ENCODE results near the gene SPTLC1.
"Not testable (repeated sequence)": the region's sequence is repeated elsewhere in the genome, so short reads cannot be mapped to it uniquely, and the experiment has no call there.

SPTLC1 gene

DNA sequence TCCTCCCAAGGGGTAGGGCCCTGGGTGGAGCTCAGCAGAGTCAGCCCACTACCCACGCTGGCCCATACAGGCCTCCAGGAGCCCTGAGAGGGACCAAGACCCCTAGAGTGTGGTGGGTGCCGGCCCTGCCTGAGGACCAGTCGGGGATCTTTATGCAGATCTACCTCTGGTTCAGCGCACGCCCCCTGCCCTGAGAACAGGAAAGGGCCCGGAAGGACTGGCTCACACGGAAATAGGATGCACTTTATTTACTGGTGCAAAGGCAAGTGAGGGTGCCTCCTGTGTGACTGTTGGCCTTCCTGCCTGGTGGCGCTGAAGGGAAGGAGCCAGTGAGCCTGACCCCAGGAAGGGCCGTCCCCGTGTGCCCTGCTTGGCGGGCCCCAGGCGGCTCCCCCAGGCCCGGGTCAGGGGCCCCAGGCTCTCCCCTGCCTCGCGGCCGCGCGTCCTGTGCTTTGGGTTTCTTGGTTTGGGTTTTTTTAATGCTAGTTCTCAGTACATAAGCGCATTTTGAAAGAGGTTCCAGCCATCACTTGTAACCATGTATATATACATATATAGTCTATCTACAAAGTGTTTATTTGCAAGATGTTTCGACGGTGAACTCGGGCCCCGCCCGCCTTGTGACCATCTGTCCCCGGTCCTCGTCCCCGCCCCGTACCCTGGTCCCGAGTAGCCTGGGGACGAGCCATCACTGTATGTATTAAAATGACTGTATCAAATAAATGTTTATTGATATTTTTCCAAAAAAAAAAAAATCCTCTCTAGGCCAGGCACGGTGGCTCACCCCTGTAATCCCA, 88.8 kb downstream of the SPTLC1 start:
- TF ChIP-seq, protein P1, sequence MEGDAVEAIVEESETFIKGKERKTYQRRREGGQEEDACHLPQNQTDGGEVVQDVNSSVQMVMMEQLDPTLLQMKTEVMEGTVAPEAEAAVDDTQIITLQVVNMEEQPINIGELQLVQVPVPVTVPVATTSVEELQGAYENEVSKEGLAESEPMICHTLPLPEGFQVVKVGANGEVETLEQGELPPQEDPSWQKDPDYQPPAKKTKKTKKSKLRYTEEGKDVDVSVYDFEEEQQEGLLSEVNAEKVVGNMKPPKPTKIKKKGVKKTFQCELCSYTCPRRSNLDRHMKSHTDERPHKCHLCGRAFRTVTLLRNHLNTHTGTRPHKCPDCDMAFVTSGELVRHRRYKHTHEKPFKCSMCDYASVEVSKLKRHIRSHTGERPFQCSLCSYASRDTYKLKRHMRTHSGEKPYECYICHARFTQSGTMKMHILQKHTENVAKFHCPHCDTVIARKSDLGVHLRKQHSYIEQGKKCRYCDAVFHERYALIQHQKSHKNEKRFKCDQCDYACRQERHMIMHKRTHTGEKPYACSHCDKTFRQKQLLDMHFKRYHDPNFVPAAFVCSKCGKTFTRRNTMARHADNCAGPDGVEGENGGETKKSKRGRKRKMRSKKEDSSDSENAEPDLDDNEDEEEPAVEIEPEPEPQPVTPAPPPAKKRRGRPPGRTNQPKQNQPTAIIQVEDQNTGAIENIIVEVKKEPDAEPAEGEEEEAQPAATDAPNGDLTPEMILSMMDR (IDR thresholded peaks at IDR 0.05), result no peak
- H3K4me2 ChIP-seq (ENCODE audit: low read length), result no peak overlapping the region
- H3K9me3 ChIP-seq (ENCODE audit: control insufficient read depth, low read length), result no peaks in the 10 kb centered on the region
- no peak overlapping the region for H3K4me3 ChIP-seq (ENCODE audit: low read depth, low read length)
- no peaks in the 10 kb centered on the region for H3K4me1 ChIP-seq
- H3K27ac ChIP-seq, result no peak overlapping the region
- H3K27me3 ChIP-seq (ENCODE audit: control insufficient read depth, insufficient read depth, low read length), result no peaks in the 10 kb centered on the region
- no peak overlapping the region for H3K9ac ChIP-seq
- H3K36me3 ChIP-seq (ENCODE audit: control insufficient read depth, insufficient read depth, low read length), result no peaks in the 10 kb centered on the region
- no peaks in the 10 kb centered on the region for H3K79me2 ChIP-seq
- H2AFZ ChIP-seq, result no peak overlapping the region

DNA sequence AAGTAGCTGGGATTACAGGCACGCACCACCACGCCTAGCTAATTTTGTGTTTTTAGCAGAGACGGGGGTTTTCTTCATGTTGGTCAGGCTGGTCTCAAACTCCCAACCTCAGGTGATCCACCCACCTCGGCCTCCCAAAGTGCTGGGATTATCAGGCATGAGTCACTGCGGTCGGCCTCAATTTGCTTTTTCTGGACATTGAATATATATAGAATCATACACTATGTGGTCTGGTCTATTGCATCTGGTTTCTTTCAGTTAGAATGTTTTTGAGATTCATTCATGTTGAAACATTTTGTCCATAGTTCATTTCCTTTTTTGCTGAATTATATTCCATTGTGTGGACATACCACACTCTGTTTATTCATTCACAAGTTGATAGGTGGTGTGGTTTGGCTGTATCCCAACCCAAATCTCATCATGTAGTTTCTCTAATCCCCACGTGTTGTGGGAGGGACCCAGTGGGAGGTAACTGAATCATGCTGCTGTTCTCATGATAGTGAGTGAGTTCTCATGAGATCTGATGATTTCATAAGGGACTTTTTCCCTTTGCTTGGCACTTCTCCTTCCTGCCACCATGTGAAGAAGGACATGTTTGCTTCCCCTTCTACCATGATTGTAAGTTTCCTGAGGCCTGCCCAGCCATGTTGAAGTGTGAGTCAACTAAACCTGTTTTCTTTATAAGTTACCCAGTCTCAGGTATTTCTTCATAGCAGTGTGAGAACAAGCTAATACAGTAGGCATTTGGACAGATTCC, 93.2 kb downstream of the SPTLC1 start:
- not testable (repeated sequence) for H3K27me3 ChIP-seq (ENCODE audit: control insufficient read depth, insufficient read depth, low read length); H3K4me1 ChIP-seq; H3K79me2 ChIP-seq; H3K9me3 ChIP-seq (ENCODE audit: control insufficient read depth, low read length); H2AFZ ChIP-seq; H3K9ac ChIP-seq; H3K4me3 ChIP-seq (ENCODE audit: low read depth, low read length); H3K4me2 ChIP-seq (ENCODE audit: low read length); H3K36me3 ChIP-seq (ENCODE audit: control insufficient read depth, insufficient read depth, low read length); H3K27ac ChIP-seq

DNA sequence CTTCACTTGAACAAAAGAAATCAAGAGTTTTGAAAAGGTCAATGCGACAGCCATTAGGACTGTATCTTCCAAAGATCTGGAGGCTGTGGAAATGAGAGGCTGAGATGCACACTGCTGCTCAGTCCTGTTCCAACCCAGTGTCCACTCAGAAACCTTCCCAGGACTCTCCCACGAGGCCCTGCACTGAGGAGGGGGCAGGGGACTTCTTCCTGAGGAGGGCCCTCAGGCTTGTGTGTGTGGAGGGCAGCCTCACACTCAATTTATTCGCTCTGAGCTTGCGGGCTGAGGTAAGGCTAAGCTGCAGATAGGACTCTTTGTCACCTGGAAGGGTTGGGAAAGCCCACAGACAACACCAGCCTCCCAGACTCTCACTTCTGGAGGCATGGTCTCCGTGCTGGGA, 95.6 kb downstream of the SPTLC1 start:
- TF ChIP-seq, protein P1 (IDR thresholded peaks at IDR 0.05), result no peak
- no peak overlapping the region for H3K4me2 ChIP-seq (ENCODE audit: low read length)

DNA sequence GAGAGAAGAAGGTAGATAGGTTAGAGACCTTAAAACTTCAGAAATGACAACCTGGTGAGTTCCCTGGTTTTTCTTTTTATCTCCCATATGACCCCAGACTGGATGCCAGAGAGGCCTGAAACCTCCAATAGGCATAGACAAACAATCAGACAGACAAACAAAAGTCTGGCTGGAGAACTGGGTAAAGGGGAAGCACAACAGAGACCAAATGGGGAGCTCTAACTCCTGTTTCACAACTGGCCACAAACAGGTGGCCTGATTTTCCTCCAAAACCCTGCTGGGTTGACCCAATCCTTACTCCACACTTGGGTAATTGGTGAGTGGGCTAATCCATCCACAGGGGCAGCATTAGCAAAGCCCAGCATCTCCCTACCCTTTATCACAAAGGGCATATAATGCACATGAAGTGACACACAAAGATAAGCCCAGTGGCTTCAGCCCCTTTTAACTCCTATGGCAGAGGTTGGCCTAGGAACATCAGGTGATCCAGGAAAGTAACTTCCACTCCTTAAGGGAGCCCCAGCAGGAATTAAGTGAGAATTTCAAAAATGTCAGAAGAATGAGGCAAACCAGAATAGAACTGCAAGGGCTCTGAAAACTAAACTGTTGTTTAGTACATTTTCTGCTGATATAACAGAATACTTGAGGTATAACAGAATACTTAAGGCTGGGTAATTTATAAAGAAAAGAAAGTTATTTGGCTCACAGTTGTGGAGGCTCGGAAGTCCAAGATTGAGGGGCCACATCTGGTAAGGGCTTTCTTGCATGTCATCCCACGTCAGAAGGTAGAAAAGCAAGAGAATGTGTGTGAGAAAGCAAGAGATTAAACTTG, 104.3 kb downstream of the SPTLC1 start:
- no peaks in the 10 kb centered on the region for H3K9me3 ChIP-seq (ENCODE audit: control insufficient read depth, low read length)
- no peak overlapping the region for H3K9ac ChIP-seq
- H3K4me1 ChIP-seq, result no peaks in the 10 kb centered on the region
- no peak overlapping the region for H3K27ac ChIP-seq
- no peaks in the 10 kb centered on the region for H3K36me3 ChIP-seq (ENCODE audit: control insufficient read depth, insufficient read depth, low read length)
- TF ChIP-seq, protein P1 (IDR thresholded peaks at IDR 0.05), result no peak
- no peak overlapping the region for H3K4me2 ChIP-seq (ENCODE audit: low read length)
- H2AFZ ChIP-seq, result no peak overlapping the region
- no peak overlapping the region for H3K4me3 ChIP-seq (ENCODE audit: low read depth, low read length)
- no peaks in the 10 kb centered on the region for H3K79me2 ChIP-seq
- H3K27me3 ChIP-seq (ENCODE audit: control insufficient read depth, insufficient read depth, low read length), result no peaks in the 10 kb centered on the region

More for the DNA sequence above, 95.6 kb downstream of the SPTLC1 start:
- Histone ChIP-seq H3K27me3 (ENCODE audit: control insufficient read depth, insufficient read depth, low read length) (no peaks in the 10 kb centered on the region), H3K4me3 (ENCODE audit: low read depth, low read length) (no peak overlapping the region), H3K27ac (no peak overlapping the region), H3K9ac (no peak overlapping the region), H3K36me3 (ENCODE audit: control insufficient read depth, insufficient read depth, low read length) (no peaks in the 10 kb centered on the region), H3K4me1 (no peaks in the 10 kb centered on the region), H3K9me3 (ENCODE audit: control insufficient read depth, low read length) (no peaks in the 10 kb centered on the region), H3K79me2 (no peaks in the 10 kb centered on the region), H2AFZ (no peak overlapping the region)

DNA sequence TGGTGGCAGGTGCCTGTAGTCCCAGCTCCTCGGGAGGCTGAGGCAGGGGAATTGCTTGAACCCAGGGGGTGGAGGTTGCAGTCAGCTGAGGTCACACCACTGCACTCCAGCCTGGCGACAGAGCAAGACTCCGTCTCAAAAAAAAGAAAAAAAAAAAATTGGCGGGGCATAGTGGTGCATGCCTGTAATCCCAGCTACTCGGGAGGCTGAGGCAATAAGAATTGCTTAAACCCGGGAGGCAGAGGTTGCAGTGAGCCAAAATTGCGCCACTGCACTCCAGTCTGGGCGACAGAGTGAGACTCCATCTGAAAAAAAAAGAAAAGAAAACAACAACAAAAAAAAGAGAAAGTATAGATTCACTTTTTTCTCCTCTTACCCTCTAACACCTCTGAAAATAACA, 105.0 kb downstream of the SPTLC1 start:
- H3K27ac ChIP-seq; H2AFZ ChIP-seq; H3K9me3 ChIP-seq (ENCODE audit: control insufficient read depth, low read length); H3K27me3 ChIP-seq (ENCODE audit: control insufficient read depth, insufficient read depth, low read length); H3K36me3 ChIP-seq (ENCODE audit: control insufficient read depth, insufficient read depth, low read length); H3K4me2 ChIP-seq (ENCODE audit: low read length); H3K4me1 ChIP-seq; H3K4me3 ChIP-seq (ENCODE audit: low read depth, low read length); H3K9ac ChIP-seq; H3K79me2 ChIP-seq: not testable (repeated sequence)
